ENCODE results near the gene SLC5A1. TPM values are rescaled to one million over a fixed set of nuclear protein-coding genes. Genes with fewer than 3 reads are reported as not detected.
"Not testable (repeated sequence)": the region's sequence is repeated elsewhere in the genome, so short reads cannot be mapped to it uniquely, and the experiment has no call there.

SLC5A1 gene
- total and polyA plus RNA-seq, 2 donors (not counting 1 experiment from before 2014, with no cell fraction given): not detected

GRCh38 chr22:32148372-32148771, 105.3 kb downstream of the SLC5A1 start:
- POLR2A ChIA-PET; H3K9me3 Mint-ChIP-seq (ENCODE audit: insufficient read depth); H3K27me3 ChIP-seq (replicated peaks in 1 of 4; ENCODE audit: control extremely low read depth in 1 of 4, control insufficient read depth in 3 of 4, insufficient read depth in 4 of 4, low read length in 3 of 4); H3K4me2 ChIP-seq (replicated peaks; ENCODE audit: low read depth, low read length, poor library complexity, severe bottlenecking); H3K27ac ChIP-seq (ENCODE audit: low read length in 2 of 2); H4K20me1 ChIP-seq (ENCODE audit: control insufficient read depth, insufficient read depth, low read length, poor library complexity, severe bottlenecking); H3K36me3 ChIP-seq (replicated peaks in 1 of 2; ENCODE audit: control extremely low read depth in 1 of 2, control insufficient read depth in 1 of 2, extremely low read depth in 1 of 2, insufficient read depth in 2 of 2, low read length in 1 of 2); H3K4me3 ChIP-seq (ENCODE audit: control extremely low read depth in 1 of 5, extremely low read depth in 1 of 5, insufficient read depth in 1 of 5, low read depth in 2 of 5, low read length in 4 of 5); intact Hi-C loops (cut with micrococcal nuclease); H3K27me3 Mint-ChIP-seq; H3K9ac ChIP-seq (ENCODE audit: low read length); H3K79me2 ChIP-seq (ENCODE audit: control insufficient read depth, insufficient read depth, low read length); H2AFZ ChIP-seq (ENCODE audit: insufficient read depth, low read depth, low read length, poor library complexity, severe bottlenecking); H3K27ac Mint-ChIP-seq; CTCF ChIA-PET: not testable (repeated sequence)
- ATAC-seq (ENCODE audit: low read depth) (peak; percentile 35), DNase-seq (peak; percentile 13)
- Mint-ChIP-seq H3K4me3 (peak overlapping the region; percentile 38), H3K4me1 (peaks cover 20% of the 10 kb centered on the region)
- 15% methylated on average over 3 of the region's 4 CpGs for WGBS (ENCODE audit: insufficient coverage)
- H3K4me1 ChIP-seq (ENCODE audit: control insufficient read depth in 2 of 2, insufficient read depth in 2 of 2, low read length in 2 of 2): peaks cover 18 to 19% of the 10 kb centered on the region in 2 donors
- H3K9me3 ChIP-seq (ENCODE audit: control extremely low read depth in 1 of 3, control insufficient read depth in 2 of 3, insufficient read depth in 1 of 3, low read length in 2 of 3): peaks cover 0 to 21% (median 4%) of the 10 kb centered on the region in 3 donors

GRCh38 chr22:32150647-32151046, 107.6 kb downstream of the SLC5A1 start:
- H3K79me2 ChIP-seq (ENCODE audit: control insufficient read depth, insufficient read depth, low read length); H3K27ac ChIP-seq (ENCODE audit: low read length in 2 of 2); H4K20me1 ChIP-seq (ENCODE audit: control insufficient read depth, insufficient read depth, low read length, poor library complexity, severe bottlenecking); H3K4me1 ChIP-seq (ENCODE audit: control insufficient read depth in 2 of 2, insufficient read depth in 2 of 2, low read length in 2 of 2); intact Hi-C loops (cut with micrococcal nuclease); POLR2A ChIA-PET; H3K27me3 Mint-ChIP-seq; DNase-seq; H2AFZ ChIP-seq (ENCODE audit: insufficient read depth, low read depth, low read length, poor library complexity, severe bottlenecking); H3K4me3 ChIP-seq (ENCODE audit: control extremely low read depth in 1 of 5, extremely low read depth in 1 of 5, insufficient read depth in 1 of 5, low read depth in 2 of 5, low read length in 4 of 5); H3K27ac Mint-ChIP-seq; H3K36me3 ChIP-seq (replicated peaks in 1 of 2; ENCODE audit: control extremely low read depth in 1 of 2, control insufficient read depth in 1 of 2, extremely low read depth in 1 of 2, insufficient read depth in 2 of 2, low read length in 1 of 2); ATAC-seq (ENCODE audit: low read depth); H3K4me2 ChIP-seq (replicated peaks; ENCODE audit: low read depth, low read length, poor library complexity, severe bottlenecking); CTCF ChIA-PET; H3K4me1 Mint-ChIP-seq; H3K9ac ChIP-seq (ENCODE audit: low read length); H3K4me3 Mint-ChIP-seq; H3K27me3 ChIP-seq (replicated peaks in 1 of 4; ENCODE audit: control extremely low read depth in 1 of 4, control insufficient read depth in 3 of 4, insufficient read depth in 4 of 4, low read length in 3 of 4); H3K9me3 Mint-ChIP-seq (ENCODE audit: insufficient read depth): not testable (repeated sequence)
- 76% methylated on average over 6 of the region's 7 CpGs for WGBS (ENCODE audit: insufficient coverage)
- peaks cover 0 to 13% (median 0%) of the 10 kb centered on the region in 3 donors for H3K9me3 ChIP-seq (ENCODE audit: control extremely low read depth in 1 of 3, control insufficient read depth in 2 of 3, insufficient read depth in 1 of 3, low read length in 2 of 3)

DNA sequence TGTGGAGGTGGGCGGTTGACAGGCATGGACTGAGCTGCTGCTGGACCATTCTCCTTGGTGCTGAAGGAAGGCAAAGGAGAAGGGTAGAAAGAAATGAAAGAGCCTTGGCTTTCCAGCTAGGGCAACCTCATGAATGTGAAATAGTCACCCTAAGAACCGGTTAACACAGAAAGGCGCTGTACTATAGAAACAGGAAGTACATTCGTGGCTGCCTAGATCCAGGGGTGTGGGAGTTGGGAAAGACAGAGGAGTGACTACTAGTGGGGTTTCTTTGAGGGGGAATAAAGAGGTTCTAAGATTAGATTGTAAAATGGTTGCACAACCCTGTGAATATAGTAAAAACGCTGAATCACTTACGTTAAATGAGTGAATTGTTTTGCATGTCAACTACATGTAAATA, 108.6 kb downstream of the SLC5A1 start:
- ATAC-seq (ENCODE audit: low read depth); DNase-seq; H3K27ac Mint-ChIP-seq; POLR2A ChIA-PET; H3K27ac ChIP-seq (ENCODE audit: low read length in 2 of 2); H3K4me1 ChIP-seq (ENCODE audit: control insufficient read depth in 2 of 2, insufficient read depth in 2 of 2, low read length in 2 of 2); CTCF ChIA-PET; H4K20me1 ChIP-seq (ENCODE audit: control insufficient read depth, insufficient read depth, low read length, poor library complexity, severe bottlenecking); H3K4me3 ChIP-seq (ENCODE audit: control extremely low read depth in 1 of 5, extremely low read depth in 1 of 5, insufficient read depth in 1 of 5, low read depth in 2 of 5, low read length in 4 of 5); H3K4me3 Mint-ChIP-seq; H3K27me3 ChIP-seq (replicated peaks in 1 of 4; ENCODE audit: control extremely low read depth in 1 of 4, control insufficient read depth in 3 of 4, insufficient read depth in 4 of 4, low read length in 3 of 4); H3K27me3 Mint-ChIP-seq; intact Hi-C loops (cut with micrococcal nuclease); H3K4me2 ChIP-seq (replicated peaks; ENCODE audit: low read depth, low read length, poor library complexity, severe bottlenecking); H2AFZ ChIP-seq (ENCODE audit: insufficient read depth, low read depth, low read length, poor library complexity, severe bottlenecking); H3K4me1 Mint-ChIP-seq; H3K79me2 ChIP-seq (ENCODE audit: control insufficient read depth, insufficient read depth, low read length); H3K36me3 ChIP-seq (replicated peaks in 1 of 2; ENCODE audit: control extremely low read depth in 1 of 2, control insufficient read depth in 1 of 2, extremely low read depth in 1 of 2, insufficient read depth in 2 of 2, low read length in 1 of 2); H3K9ac ChIP-seq (ENCODE audit: low read length); H3K9me3 Mint-ChIP-seq (ENCODE audit: insufficient read depth): not testable (repeated sequence)
- H3K9me3 ChIP-seq (ENCODE audit: control extremely low read depth in 1 of 3, control insufficient read depth in 2 of 3, insufficient read depth in 1 of 3, low read length in 2 of 3): peaks cover 0 to 13% (median 0%) of the 10 kb centered on the region in 3 donors
- WGBS (ENCODE audit: insufficient coverage): 59% methylated on average over 5 of the region's 6 CpGs

DNA sequence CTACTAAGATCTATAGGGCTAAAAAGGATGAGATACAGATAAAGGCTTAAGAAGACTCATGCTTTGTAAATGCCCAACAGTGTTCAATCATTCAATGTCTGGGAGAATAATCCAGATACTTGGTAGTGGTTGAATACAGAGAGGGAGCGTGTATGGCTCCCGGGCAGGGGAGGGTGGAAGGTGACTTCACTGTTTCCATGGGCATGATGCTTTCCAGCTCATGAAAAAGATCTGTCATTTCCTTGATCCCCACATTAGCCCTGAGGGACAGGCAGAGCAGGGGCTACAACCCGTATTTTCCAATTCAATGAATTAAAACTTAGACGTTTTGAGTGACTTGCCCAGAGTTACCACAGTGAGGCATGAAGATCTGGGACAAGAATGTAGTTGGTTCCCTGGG, 111.7 kb downstream of the SLC5A1 start:
- H3K4me3 Mint-ChIP-seq; H3K27ac Mint-ChIP-seq; H3K9ac ChIP-seq (ENCODE audit: low read length); H3K4me3 ChIP-seq (ENCODE audit: control extremely low read depth in 1 of 5, extremely low read depth in 1 of 5, insufficient read depth in 1 of 5, low read depth in 2 of 5, low read length in 4 of 5); H3K27me3 ChIP-seq (replicated peaks in 1 of 4; ENCODE audit: control extremely low read depth in 1 of 4, control insufficient read depth in 3 of 4, insufficient read depth in 4 of 4, low read length in 3 of 4); H4K20me1 ChIP-seq (ENCODE audit: control insufficient read depth, insufficient read depth, low read length, poor library complexity, severe bottlenecking); H3K4me1 ChIP-seq (ENCODE audit: control insufficient read depth in 2 of 2, insufficient read depth in 2 of 2, low read length in 2 of 2); H2AFZ ChIP-seq (ENCODE audit: insufficient read depth, low read depth, low read length, poor library complexity, severe bottlenecking); H3K27ac ChIP-seq (ENCODE audit: low read length in 2 of 2); H3K9me3 Mint-ChIP-seq (ENCODE audit: insufficient read depth); POLR2A ChIA-PET; ATAC-seq (ENCODE audit: low read depth); H3K36me3 ChIP-seq (replicated peaks in 1 of 2; ENCODE audit: control extremely low read depth in 1 of 2, control insufficient read depth in 1 of 2, extremely low read depth in 1 of 2, insufficient read depth in 2 of 2, low read length in 1 of 2); DNase-seq; H3K4me2 ChIP-seq (replicated peaks; ENCODE audit: low read depth, low read length, poor library complexity, severe bottlenecking); H3K9me3 ChIP-seq (ENCODE audit: control extremely low read depth in 1 of 3, control insufficient read depth in 2 of 3, insufficient read depth in 1 of 3, low read length in 2 of 3); intact Hi-C loops (cut with micrococcal nuclease); H3K4me1 Mint-ChIP-seq; H3K79me2 ChIP-seq (ENCODE audit: control insufficient read depth, insufficient read depth, low read length); CTCF ChIA-PET: not testable (repeated sequence)
- peaks cover 17% of the 10 kb centered on the region for H3K27me3 Mint-ChIP-seq
- WGBS (ENCODE audit: insufficient coverage): no CpG with 5 or more reads among the region's 4 CpGs
